ENCODE measurements around the gene RSAD1.

DNA sequence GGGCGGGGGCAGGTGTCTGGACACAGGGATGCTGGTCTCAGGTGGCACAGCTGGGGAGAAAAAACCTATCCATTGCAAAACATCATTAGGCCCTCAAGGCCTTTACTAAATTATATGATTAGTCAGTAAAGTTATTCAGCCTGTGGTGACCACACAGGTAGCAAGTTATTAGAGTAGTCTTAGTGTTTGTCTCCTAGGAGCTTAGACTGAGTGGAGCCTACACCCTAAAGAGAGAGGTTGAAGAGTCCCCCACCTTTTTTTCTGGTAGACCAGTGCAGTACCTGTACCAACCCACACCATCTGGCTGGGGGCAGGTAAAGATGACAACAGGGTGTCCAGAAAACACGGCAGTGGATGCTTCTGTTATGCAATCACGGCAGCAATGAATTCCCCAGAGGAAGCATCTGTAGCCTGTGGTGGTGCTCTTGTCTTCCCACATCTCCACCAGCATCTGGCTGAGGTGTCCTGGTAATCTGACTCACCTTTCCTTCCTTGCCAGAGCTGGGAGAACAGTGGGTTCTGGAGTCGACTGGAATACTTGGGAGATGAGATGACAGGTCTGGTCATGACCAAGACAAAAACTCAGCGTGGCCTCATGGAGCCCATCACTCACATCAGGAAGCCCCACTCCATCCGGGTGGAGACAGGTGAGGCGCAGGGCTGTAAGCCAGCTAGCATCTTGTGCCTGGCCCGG, 40.6 kb downstream of the RSAD1 start:
- TF ChIP-seq, protein P1, sequence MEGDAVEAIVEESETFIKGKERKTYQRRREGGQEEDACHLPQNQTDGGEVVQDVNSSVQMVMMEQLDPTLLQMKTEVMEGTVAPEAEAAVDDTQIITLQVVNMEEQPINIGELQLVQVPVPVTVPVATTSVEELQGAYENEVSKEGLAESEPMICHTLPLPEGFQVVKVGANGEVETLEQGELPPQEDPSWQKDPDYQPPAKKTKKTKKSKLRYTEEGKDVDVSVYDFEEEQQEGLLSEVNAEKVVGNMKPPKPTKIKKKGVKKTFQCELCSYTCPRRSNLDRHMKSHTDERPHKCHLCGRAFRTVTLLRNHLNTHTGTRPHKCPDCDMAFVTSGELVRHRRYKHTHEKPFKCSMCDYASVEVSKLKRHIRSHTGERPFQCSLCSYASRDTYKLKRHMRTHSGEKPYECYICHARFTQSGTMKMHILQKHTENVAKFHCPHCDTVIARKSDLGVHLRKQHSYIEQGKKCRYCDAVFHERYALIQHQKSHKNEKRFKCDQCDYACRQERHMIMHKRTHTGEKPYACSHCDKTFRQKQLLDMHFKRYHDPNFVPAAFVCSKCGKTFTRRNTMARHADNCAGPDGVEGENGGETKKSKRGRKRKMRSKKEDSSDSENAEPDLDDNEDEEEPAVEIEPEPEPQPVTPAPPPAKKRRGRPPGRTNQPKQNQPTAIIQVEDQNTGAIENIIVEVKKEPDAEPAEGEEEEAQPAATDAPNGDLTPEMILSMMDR (IDR thresholded peaks at IDR 0.05; ENCODE audit: borderline replicate concordance, extremely low read depth, low read length, poor library complexity, severe bottlenecking), result no peak
- TF ChIP-seq EZH2 (IDR thresholded peaks at IDR 0.05; ENCODE audit: borderline replicate concordance, low read depth, low read length, severe bottlenecking), result no peak
